HPDE6-E6E7 (cell line): Measurements from ENCODE around the gene GALNT9.
"Not testable (repeated sequence)": the region's sequence is repeated elsewhere in the genome, so short reads cannot be mapped to it uniquely, and the experiment has no call there.

Source experiments
- DNase-seq: peaks from one replicate; pipeline ENCODE4 v3.0.0; 2011; ENCODE audit warnings: missing footprints; ENCODE audit errors: extremely low spot score

Gene GALNT9

GRCh38 chr12:132329036-132329719 is at the start of gene GALNT9:
Gene GALNT9 (minus strand): TSS chr12:132329589. CDS start chr12:132329203, 386 bp downstream.
- no peak for DNase-seq

GRCh38 chr12:132379057-132379456 is 49.7 kb upstream of the GALNT9 start:
- DNase-seq: not testable (repeated sequence)

GRCh38 chr12:132377147-132377546 is 47.8 kb upstream of the GALNT9 start:
- no peak for DNase-seq

GRCh38 chr12:132376464-132376830 is 47.1 kb upstream of the GALNT9 start:
- no peak for DNase-seq

- no peak for DNase-seq
These were observed 46.5 kb upstream of the GALNT9 start for GRCh38 chr12:132375747-132376463.

GRCh38 chr12:132374612-132375445 is 45.4 kb upstream of the GALNT9 start:
- no peak for DNase-seq

- no peak for DNase-seq
These were observed 44.7 kb upstream of the GALNT9 start for GRCh38 chr12:132373901-132374611.

GRCh38 chr12:132367852-132368251 is 38.5 kb upstream of the GALNT9 start:
- DNase-seq: no peak

- no peak for DNase-seq
These were observed 37.9 kb upstream of the GALNT9 start for GRCh38 chr12:132367071-132367851.

GRCh38 chr12:132366341-132366861 is 37.0 kb upstream of the GALNT9 start:
- DNase-seq: no peak

GRCh38 chr12:132365226-132365625 is 35.8 kb upstream of the GALNT9 start:
- no peak for DNase-seq

- no peak for DNase-seq
These were observed 35.0 kb upstream of the GALNT9 start for GRCh38 chr12:132364348-132364902.

GRCh38 chr12:132363661-132364347 is 34.4 kb upstream of the GALNT9 start:
- DNase-seq: no peak

GRCh38 chr12:132362996-132363660 is 33.7 kb upstream of the GALNT9 start:
- DNase-seq: no peak

GRCh38 chr12:132360906-132361777 is 31.8 kb upstream of the GALNT9 start:
- no peak for DNase-seq

- no peak for DNase-seq
These were observed 31.0 kb upstream of the GALNT9 start for GRCh38 chr12:132360410-132360809.

GRCh38 chr12:132359971-132360370 is 30.6 kb upstream of the GALNT9 start:
- DNase-seq: no peak

- no peak for DNase-seq
These were observed 30.2 kb upstream of the GALNT9 start for GRCh38 chr12:132359551-132359950.
